G401 (cell line): Measurements from ENCODE around the gene TEAD1. TPM values are rescaled to one million over a fixed set of nuclear protein-coding genes. Genes with fewer than 3 reads are reported as not detected.
A peak's percentile ranks its signal among the peaks of the same experiment; 100 is the strongest.

ENCODE experiments used
- DNase-seq: peaks from one replicate; pipeline ENCODE4 v3.0.0-alpha.2; 2015; ENCODE audit warnings: low spot score
- in situ Hi-C: cut with HindIII; loops from 2 replicates; pipeline ENCODE4 v1.10.0; 2016; ENCODE audit warnings: low sequenced_read_pairs, mixed read lengths
- total RNA-seq: library from RNA; depleted of rRNA; stranded (reverse); fragments of >200 nt; shearing (Covaris generic); gene quantifications from 2 replicates; pipeline ENCODE4 v1.2.3, GENCODE V29; 2014

TEAD1 gene
- total RNA-seq, 1 experiment from 2014 or later = 33.4 TPM

GRCh38 chr11:12725863-12726682, 51.9 kb downstream of the TEAD1 start:
- in situ Hi-C loops = no loop called here
- DNase-seq = no peak

GRCh38 chr11:12727563-12728211, 53.5 kb downstream of the TEAD1 start:
- DNase-seq = no peak
- in situ Hi-C loops = no loop called here

DNA sequence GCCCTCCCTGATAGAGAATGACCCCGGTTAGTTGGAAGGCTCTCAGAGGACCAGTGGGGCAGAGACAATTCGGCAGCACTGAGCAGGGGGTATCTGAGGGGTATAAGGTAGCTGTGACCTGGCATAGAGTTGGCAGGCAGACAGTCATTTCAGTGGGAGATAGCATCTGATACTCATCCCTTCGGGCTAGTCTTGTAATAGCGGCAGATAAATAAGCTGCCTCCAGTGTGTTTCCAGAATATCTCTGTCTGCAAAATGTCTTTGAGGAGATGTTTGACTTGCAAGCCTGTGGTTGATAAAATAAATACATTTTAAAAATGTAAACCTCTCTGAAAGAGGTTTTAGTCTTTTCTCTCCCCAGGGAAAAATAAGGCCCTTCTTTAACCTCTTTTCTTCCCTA, 54.2 kb downstream of the TEAD1 start:
- in situ Hi-C loops = no loop called here
- no peak for DNase-seq

- in situ Hi-C loops = no loop called here
- DNase-seq = no peak
Measured at GRCh38 chr11:12729941-12730340, 55.7 kb downstream of the TEAD1 start.

DNA sequence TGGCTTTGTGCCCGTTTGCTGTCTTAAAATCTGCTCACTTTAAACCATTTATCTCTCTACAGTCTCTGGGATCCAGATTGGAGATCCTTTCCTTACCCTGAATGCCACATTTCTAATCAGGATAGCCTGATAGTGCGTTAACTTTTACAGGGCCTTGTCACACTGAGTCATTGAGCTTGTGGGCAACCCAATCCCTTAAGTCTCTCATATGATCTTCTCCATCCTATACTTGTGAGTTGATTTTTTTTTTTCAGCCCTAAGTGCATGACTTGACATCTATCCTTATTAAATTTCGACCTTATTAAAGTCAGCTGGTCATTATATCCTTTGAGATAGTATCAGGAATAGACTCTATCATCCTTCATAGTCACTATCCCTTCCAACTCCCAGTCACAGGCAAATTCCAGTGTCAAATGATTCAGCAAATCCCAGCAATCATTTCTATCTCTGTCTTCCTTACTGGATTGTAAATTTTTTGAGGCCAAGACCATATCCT, 57.7 kb downstream of the TEAD1 start:
- DNase-seq = no peak
- in situ Hi-C loops = no loop called here

DNA sequence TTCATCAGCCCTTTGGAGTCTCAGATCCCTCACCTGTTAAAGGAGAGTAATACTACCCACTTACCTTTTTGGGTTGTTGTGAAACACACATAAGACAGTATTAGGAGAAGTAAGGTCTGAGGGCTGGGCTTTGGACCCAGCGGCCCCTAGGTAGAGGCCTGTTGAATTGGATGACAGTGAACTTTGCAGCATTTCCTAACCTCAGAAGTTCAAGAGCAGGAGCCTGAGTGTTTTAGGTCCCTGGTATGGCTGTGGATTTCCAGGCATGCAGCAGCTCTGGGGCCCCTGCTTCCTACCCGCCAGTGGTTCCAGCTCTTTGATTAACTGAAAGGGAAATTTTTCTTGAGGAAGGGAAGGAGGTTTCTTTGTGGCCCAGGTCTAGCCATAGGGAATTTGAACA, 58.9 kb downstream of the TEAD1 start:
- DNase-seq = no peak
- in situ Hi-C loops = no loop called here

- in situ Hi-C loops = no loop called here
- no peak for DNase-seq
Measured at GRCh38 chr11:12734625-12735024, 60.4 kb downstream of the TEAD1 start.

- in situ Hi-C loops = no loop called here
Measured at GRCh38 chr11:12735262-12735661, 61.0 kb downstream of the TEAD1 start.

GRCh38 chr11:12737024-12737423, 62.8 kb downstream of the TEAD1 start:
- in situ Hi-C loops = no loop called here
- no peak for DNase-seq

More at GRCh38 chr11:12735262-12735661, 61.0 kb downstream of the TEAD1 start:
- no peak for DNase-seq

DNA sequence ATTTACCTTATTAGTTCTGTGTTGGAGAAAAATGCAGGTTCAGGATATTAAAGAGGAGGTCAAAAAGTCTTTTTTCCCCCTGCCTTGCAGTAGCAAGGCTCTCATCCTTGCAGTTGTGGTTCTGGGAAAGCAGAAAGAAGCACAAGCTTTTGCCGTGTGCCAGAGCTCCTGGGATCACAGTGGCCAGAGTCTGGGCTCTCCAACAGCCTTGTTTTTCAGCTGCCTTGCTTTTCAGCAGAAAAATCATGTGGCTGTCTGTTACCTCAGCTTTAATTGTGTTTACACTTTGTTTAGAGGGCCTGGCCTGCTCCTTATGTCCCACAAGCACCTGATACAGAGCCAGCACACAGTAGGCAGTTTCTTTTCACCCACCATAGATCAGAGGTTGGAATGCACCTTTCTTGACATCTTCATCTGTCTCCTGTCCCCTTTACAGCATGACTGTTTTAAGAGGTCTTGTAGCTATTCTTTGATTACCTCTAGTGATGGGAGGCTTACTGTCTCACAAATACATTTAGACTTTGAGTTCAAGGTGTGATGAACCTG, 67.5 kb downstream of the TEAD1 start:
- in situ Hi-C loops = no loop called here

GRCh38 chr11:12743834-12744449, 69.7 kb downstream of the TEAD1 start:
- in situ Hi-C loops = no loop called here
- DNase-seq = peak; percentile 25

More for the DNA sequence above, 67.5 kb downstream of the TEAD1 start:
- peak; percentile 24 for DNase-seq

DNA sequence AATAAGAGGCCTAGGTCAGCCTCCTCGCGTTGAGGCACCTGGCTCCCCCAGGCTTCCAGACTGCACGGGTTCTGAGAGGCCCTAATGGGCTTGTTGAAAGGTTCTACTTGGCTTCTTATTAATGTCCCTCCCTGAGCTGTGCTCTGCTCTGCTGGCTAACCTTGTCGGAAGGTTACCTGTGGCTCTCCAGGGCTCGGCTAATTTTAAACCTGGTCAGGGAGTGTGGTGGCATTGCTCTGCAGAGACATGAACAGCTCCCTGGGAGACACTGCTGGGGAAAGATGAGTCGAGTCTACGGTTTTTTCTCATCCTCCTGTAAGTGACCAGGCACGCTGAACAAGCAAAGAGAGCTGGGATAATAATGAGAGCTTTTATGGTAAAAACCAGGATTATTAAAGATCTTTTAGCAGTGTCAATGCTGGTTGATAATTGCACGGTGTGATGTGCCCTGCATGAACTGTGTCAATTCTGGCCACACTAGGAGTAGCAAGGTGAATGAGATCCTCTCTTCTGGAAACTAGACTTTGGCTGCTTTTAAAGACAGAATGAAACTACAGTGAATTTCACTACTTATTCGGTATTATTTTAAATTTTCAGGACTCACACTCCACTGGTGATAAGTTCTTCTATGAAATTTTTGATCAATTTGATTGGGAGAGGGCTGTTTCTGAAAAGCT, 70.7 kb downstream of the TEAD1 start:
- peak; percentile 79 for DNase-seq
- in situ Hi-C loops = no loop called here

- in situ Hi-C loops = no loop called here
- DNase-seq = peak; percentile 37
Measured at GRCh38 chr11:12745787-12746186, 71.6 kb downstream of the TEAD1 start.

DNA sequence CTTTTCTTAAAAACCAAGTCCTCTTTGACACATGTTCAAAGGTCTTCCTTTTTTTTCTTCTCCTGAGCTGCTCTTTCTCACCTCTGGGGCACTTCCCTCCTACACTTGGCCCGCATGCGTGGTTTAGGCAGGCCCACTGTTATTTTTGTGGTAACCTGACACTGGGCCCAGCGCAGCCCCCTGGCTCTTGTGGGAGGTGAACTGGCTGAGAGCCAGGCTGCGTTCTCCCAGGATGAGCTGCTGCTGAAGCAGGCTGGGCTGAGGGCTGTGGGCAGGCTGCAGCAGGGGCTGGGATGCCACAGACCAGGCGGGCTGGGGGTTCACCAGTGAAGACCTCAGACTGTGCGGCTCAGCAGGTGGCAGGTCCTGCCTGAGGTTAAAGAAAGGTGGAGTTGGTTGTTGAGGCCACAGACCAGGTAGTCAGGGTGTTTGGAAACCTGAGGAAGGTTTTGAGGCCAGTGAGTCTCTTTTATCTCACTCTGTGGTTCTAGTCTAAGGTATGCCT, 72.4 kb downstream of the TEAD1 start:
- in situ Hi-C loops = no loop called here
- DNase-seq = no peak

DNA sequence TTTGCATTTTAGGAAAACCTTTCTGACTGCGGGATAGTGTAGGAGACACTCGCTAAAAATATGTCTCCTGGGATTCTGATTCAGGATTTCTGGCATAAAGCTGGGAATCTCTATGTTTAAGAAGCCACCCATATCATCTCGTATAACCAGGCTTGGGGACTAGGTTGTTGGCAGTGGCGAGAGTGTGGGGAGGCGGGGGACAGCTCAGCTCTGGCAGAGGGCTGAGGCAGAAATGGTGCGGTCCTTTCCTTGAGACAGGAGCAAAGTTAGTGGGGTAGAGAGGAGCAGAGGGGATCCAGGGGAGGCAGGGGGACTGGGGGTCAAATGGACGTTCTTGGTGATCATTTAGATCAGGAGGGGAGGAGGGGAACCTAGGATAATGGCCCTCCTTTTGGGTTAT, 74.3 kb downstream of the TEAD1 start:
- no peak for DNase-seq
- in situ Hi-C loops = no loop called here

- in situ Hi-C loops = no loop called here
Measured at GRCh38 chr11:12749442-12749841, 75.2 kb downstream of the TEAD1 start.

DNA sequence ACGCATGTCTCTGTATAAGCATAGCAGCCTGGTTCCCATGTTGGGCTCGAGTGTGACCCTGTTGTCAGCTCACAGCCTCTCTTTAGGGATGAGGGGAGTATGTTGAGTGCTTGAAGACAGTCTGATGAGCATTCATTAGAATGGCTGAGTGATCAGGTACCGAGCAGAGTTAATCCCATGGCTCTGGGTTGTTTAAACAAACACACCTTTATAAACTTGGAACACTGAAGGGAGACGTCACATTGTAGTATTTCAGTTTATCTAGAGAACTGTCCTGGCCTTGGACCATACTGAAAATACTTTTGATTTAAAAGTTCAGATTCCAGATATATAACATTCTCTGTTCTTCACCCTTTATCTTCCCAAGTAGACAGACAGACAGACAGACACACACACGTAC, 76.0 kb downstream of the TEAD1 start:
- in situ Hi-C loops = no loop called here
- DNase-seq = no peak

More at GRCh38 chr11:12749442-12749841, 75.2 kb downstream of the TEAD1 start:
- DNase-seq = no peak

DNA sequence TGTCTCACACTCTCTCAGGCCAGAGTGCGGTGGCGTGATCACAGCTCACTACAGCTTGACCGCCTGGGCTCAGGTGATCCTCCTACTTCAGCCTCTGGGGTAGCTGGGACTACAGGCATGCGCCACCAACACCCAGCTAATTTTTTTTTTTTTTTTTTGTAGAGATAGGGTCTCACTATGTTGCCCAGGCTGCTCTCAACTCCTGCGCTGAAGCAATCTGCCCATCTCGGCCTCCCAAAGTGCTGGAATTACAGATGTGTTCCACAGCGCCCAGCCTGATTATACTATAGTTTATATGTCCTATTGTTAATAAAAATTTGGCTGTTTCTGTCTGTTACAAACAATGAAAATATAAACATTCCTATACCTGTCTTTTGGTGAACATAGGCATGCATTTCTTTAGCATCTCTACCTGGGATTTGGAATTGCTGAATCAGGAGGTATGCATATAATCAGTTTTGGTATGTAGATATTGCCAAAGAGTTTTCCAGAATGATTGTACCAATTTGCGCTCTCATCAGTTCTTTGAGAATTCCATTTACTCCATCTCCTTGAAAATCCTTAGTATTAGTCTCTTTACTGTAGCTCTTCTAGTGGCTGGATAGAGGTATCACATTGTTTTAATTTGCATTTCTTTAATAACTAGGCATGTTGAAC, 78.8 kb downstream of the TEAD1 start:
- no peak for DNase-seq
- in situ Hi-C loops = no loop called here

- in situ Hi-C loops = no loop called here
- DNase-seq = no peak
Measured at GRCh38 chr11:12754021-12754420, 79.8 kb downstream of the TEAD1 start.
